HG03108 (cell line): ENCODE data around the gene PRKCH.
"Not testable (repeated sequence)": the region's sequence is repeated elsewhere in the genome, so short reads cannot be mapped to it uniquely, and the experiment has no call there.

Experiments used
- ATAC-seq: cut with Tn5 transposase; IDR thresholded peaks from one replicate; pipeline ENCODE4 v1.9.1; 2021; ENCODE audit warnings: moderate library complexity; ENCODE audit not compliant: unreplicated experiment

Gene PRKCH

GRCh38 chr14:61304688-61305087, 16.7 kb upstream of the PRKCH start:
- ATAC-seq: no peak

- no peak for ATAC-seq
Measured at GRCh38 chr14:61308198-61308597, 13.2 kb upstream of the PRKCH start.

- ATAC-seq: not testable (repeated sequence)
Measured at GRCh38 chr14:61308701-61309100, 12.7 kb upstream of the PRKCH start.

GRCh38 chr14:61315313-61315712, 6.1 kb upstream of the PRKCH start:
- no peak for ATAC-seq

- no peak for ATAC-seq
Measured at GRCh38 chr14:61319086-61319485, 2.3 kb upstream of the PRKCH start.

GRCh38 chr14:61319706-61320105, 1.7 kb upstream of the PRKCH start:
- no peak for ATAC-seq

GRCh38 chr14:61320170-61320569, 1.2 kb upstream of the PRKCH start:
- not testable (repeated sequence) for ATAC-seq

GRCh38 chr14:61320806-61321384, 484 bp upstream of the PRKCH start:
- ATAC-seq: no peak

GRCh38 chr14:61322011-61322798, 826 bp downstream of the PRKCH start:
- no peak for ATAC-seq

- ATAC-seq: no peak
Measured at GRCh38 chr14:61322799-61323290, 1.5 kb downstream of the PRKCH start.

GRCh38 chr14:61323970-61324369, 2.6 kb downstream of the PRKCH start:
- no peak for ATAC-seq

- ATAC-seq: no peak
Measured at GRCh38 chr14:61325166-61325565, 3.8 kb downstream of the PRKCH start.

- ATAC-seq: no peak
Measured at GRCh38 chr14:61326146-61326545, 4.8 kb downstream of the PRKCH start.

GRCh38 chr14:61326847-61327246, 5.5 kb downstream of the PRKCH start:
- ATAC-seq: no peak

GRCh38 chr14:61328626-61329262, 7.4 kb downstream of the PRKCH start:
- ATAC-seq: no peak

- no peak for ATAC-seq
Measured at GRCh38 chr14:61329478-61330051, 8.2 kb downstream of the PRKCH start.

GRCh38 chr14:61330511-61330910, 9.1 kb downstream of the PRKCH start:
- ATAC-seq: no peak

- no peak for ATAC-seq
Measured at GRCh38 chr14:61331992-61332657, 10.7 kb downstream of the PRKCH start.

GRCh38 chr14:61332658-61333029, 11.3 kb downstream of the PRKCH start:
- no peak for ATAC-seq

GRCh38 chr14:61333087-61333486, 11.7 kb downstream of the PRKCH start:
- ATAC-seq: no peak

GRCh38 chr14:61334197-61334701, 12.9 kb downstream of the PRKCH start:
- ATAC-seq: no peak
